Heart left ventricle (tissue), 16 donors: Measurements from ENCODE around the gene MICAL3. TPM values are rescaled to one million over a fixed set of nuclear protein-coding genes. Genes with fewer than 3 reads are reported as not detected.
A peak's percentile ranks its signal among the peaks of the same experiment; 100 is the strongest.
"Not testable (repeated sequence)": the region's sequence is repeated elsewhere in the genome, so short reads cannot be mapped to it uniquely, and the experiment has no call there.

ENCODE experiments used
- ATAC-seq, 4 donors: fragments of 200-7000 bp; cut with Tn5 transposase; one replicate each; pipeline ENCODE4 v1.9.1; 2020 to 2022; ENCODE audit warnings: moderate library complexity in 4 of 4, mild to moderate bottlenecking in 3 of 4, moderate number of reproducible peaks in 1 of 4
- DNase-seq, 5 donors: peaks; one replicate each; pipeline ENCODE4 v3.0.0-alpha.2; 2020
- H3K27ac ChIP-seq, 12 donors: fragments of 200-600 bp; sonication (generic) in 4 of 12; one replicate each; pipeline versions ENCODE4 v1.5.0 to v1.8.0; 2016 to 2022; ENCODE audit warnings: mild to moderate bottlenecking in 2 of 12
- H3K27me3 ChIP-seq, 9 donors: fragments of 200-600 bp; sonication (generic) in 2 of 9; one replicate each; pipeline versions ENCODE4 v1.5.1 to v1.8.0; 2016 to 2022; ENCODE audit warnings: mild to moderate bottlenecking in 3 of 9
- H3K36me3 ChIP-seq, 9 donors: fragments of 200-600 bp; sonication (generic) in 2 of 9; one replicate each; pipeline versions ENCODE4 v1.5.0 to v1.8.0; 2018 to 2022; ENCODE audit warnings: mild to moderate bottlenecking in 2 of 9
- H3K4me1 ChIP-seq, 12 donors: fragments of 200-600 bp; sonication (generic) in 4 of 12; one replicate each; pipeline versions ENCODE4 v1.5.0 to v1.8.0; 2016 to 2022; ENCODE audit warnings: mild to moderate bottlenecking in 3 of 12
- H3K4me3 ChIP-seq, 12 donors: fragments of 200-600 bp; sonication (generic) in 4 of 12; one replicate each; pipeline versions ENCODE4 v1.5.0 to v1.8.0; 2017 to 2022; ENCODE audit warnings: mild to moderate bottlenecking in 9 of 12, moderate library complexity in 4 of 12
- H3K9me3 ChIP-seq, 12 donors: fragments of 200-600 bp; sonication (generic) in 4 of 12; one replicate each; pipeline versions ENCODE4 v1.5.0 to v1.8.0; 2016 to 2022; ENCODE audit warnings: mild to moderate bottlenecking in 1 of 12
- CTCF ChIP-seq, 12 donors: fragments of 200-600 bp; sonication (generic) in 4 of 12; IDR thresholded peaks; one replicate each; pipeline versions ENCODE4 v1.5.0 to v1.8.0; 2018 to 2022; ENCODE audit warnings: antibody characterized with exemption in 12 of 12, mild to moderate bottlenecking in 5 of 12
- POLR2A ChIP-seq, 2 donors: fragments of 450-650 bp; IDR thresholded peaks; one replicate each; pipeline ENCODE4 v1.6.1; 2017; ENCODE audit warnings: antibody characterized with exemption in 2 of 2, mild to moderate bottlenecking in 2 of 2, moderate library complexity in 2 of 2
- WGBS, 4 donors: extraction: QIAGEN DNeasy Blood & Tissue Kit in 2 of 4; methylation state at CpG; one replicate each; pipeline versions ENCODE4 v1.1.5 to v1.1.7; 2013 to 2018; 5-methylcytosine and 5-hydroxymethylcytosine counted together
- intact Hi-C, 10 donors: fragments of 100-400 bp; cut with DNase I; formaldehyde crosslinking; loops; one replicate each; pipeline versions ENCODE4 v1.11.1 to v1.14.2; 2022
- long read RNA-seq, 3 donors: library from polyadenylated mRNA; unstranded; transcript quantifications; one replicate each; pipeline ENCODE4 v2.0.0, GENCODE V29; 2020 to 2021
- polyA plus RNA-seq, 2 donors: library from polyadenylated mRNA; stranded (reverse); fragments of 200-250 nt; gene quantifications; one replicate each; pipeline ENCODE4 v1.2.3, GENCODE V29; 2013
- total RNA-seq, 9 donors: library from RNA; depleted of rRNA in 2 of 9; stranded (reverse); fragments of >200 nt in 2 of 9; fragmentation: NEBNext Ultra II Directional in 3 of 9; extraction: Animal tissue kit (Norgen Biotek cat#: 25700) in 3 of 9; gene quantifications; one replicate each; pipeline versions ENCODE4 v1.1.0 to v1.2.4, GENCODE V29; 2016 to 2023
- donor health status: ischemic (EF 13 %, LVEDD 7.1; RV severe dilation, severe dysfunction).
- donor health status: healthy with polysubstance abuse.
- donor health status: DM: no; HTN: yes; CAD: no.
- donor health status: DM: no; HTN: no; CAD: no.
- donor health status: ischemic (EF 25% LVEDD 6.9; RV normal size, moderate dysfunction).
- donor health status: ischemic (EF 25% LVEDD 5.7; RV mildly dilated, moderate dysfunction).
- donor health status: healthy.
- donor health status: DM: yes; HTN: yes; CAD: no.
- donor health status: ischemic (EF 35%, LVEDD 5.7; RV mildly dilated, moderate dysfunction).
- donor health status: nonischemic (EF 11% LVEDD 7.7; RV severe dilation, severe dysfunction).
- donor health status: DM: yes; HTN: yes; CAD: no.
- donor health status: PGD.
- donor health status: ischemic (EF 29% LVEDD 5.4; RV normal size, mild dysfunction).
- donor health status: nonischemic (EF 23%, LVEDD 6.1; RV moderate dilation, normal function).

The MICAL3 gene
- 100 to 1,000 TPM in 5 of 9 donors, 10 to 100 TPM in 4; 41.3 to 125 (median 101) TPM for total RNA-seq
- polyA plus RNA-seq: 10 to 100 TPM; 45.1 to 51.6 TPM
- long read RNA-seq, donor 1, partial matches to known transcripts: 7 of 63 reads
- long read RNA-seq, donor 1, other reads (novel, unspliced or antisense): 56 of 63 reads
- long read RNA-seq, donor 2, partial matches to known transcripts: 13 of 66 reads
- long read RNA-seq, donor 2, other reads (novel, unspliced or antisense): 52 of 66 reads
- long read RNA-seq, donor 3, partial matches to known transcripts: 4 of 27 reads
- long read RNA-seq, donor 3, other reads (novel, unspliced or antisense): 19 of 27 reads

GRCh38 chr22:18024276-18024939 is at the start of gene MICAL3:
TSS of gene MICAL3 (minus strand) at chr22:18024561. CDS start at chr22:17906812, 117,749 bp downstream.
- H3K27me3 ChIP-seq: peaks cover 0 to 32% (median 0%) of the 10 kb centered on the region in 9 donors
- intact Hi-C loops: loop anchor here in 9 of 10 donors (1.0 to 10.0 kb wide), 9 partner anchors 24 to 197 kb away; partner anchors contain the start of gene PEX26 (in 3 of the 9)

GRCh38 chr22:18073927-18074326 is 49.6 kb upstream of the MICAL3 start:
- ATAC-seq, H3K36me3 ChIP-seq, DNase-seq, H3K27ac ChIP-seq, H3K4me3 ChIP-seq, H3K27me3 ChIP-seq, H3K9me3 ChIP-seq: not testable (repeated sequence)
- intact Hi-C loops: loop anchor here in 8 of 10 donors (2.0 to 10.0 kb wide), 9 partner anchors 49 to 339 kb away; partner anchors contain the start of gene MICAL3 (in 3 of the 8)
- WGBS, 4 donors: 85 to 94% (median 90%) methylated on average over 4 of the region's 4 CpGs
- H3K4me1 ChIP-seq: peaks cover 3 to 31% (median 21%) of the 10 kb centered on the region in 12 donors

More at GRCh38 chr22:18024276-18024939, at the start of gene MICAL3:
- Histone ChIP-seq H3K4me1 (peaks cover 0 to 35% (median 11%) of the 10 kb centered on the region in 12 donors), H3K4me3 (peak within 1 kb of the TSS; percentile 56 to 92 (median 72)), H3K27ac (peak within 1 kb of the TSS; percentile 22 to 91 (median 86)), H3K36me3 (no peaks in the 10 kb centered on the region), H3K9me3 (no peaks in the 10 kb centered on the region)
- DNase-seq (peak; percentile 54 to 78 (median 68)), ATAC-seq (peak in 3 of 4 donors; percentile 66 to 91 (median 87))
- WGBS, 4 donors: 2% methylated on average over 39 to 56 of the region's 56 CpGs
- TF ChIP-seq POLR2A (IDR thresholded peaks at IDR 0.05) (peak in 1 of 2 donors; percentile 19), CTCF (IDR thresholded peaks at IDR 0.05) (peak; percentile 27 to 80 (median 64))

GRCh38 chr22:18073467-18073866 is 49.1 kb upstream of the MICAL3 start:
- no peaks in the 10 kb centered on the region for H3K36me3 ChIP-seq
- WGBS, 4 donors: 64 to 90% (median 86%) methylated on average over 2 of the region's 2 CpGs
- ATAC-seq (no peak), DNase-seq (no peak)
- H3K27me3 ChIP-seq: no peaks in the 10 kb centered on the region
- intact Hi-C loops: loop anchor here in 8 of 10 donors (5.0 to 10.0 kb wide), 8 partner anchors 49 to 339 kb away; partner anchors contain the start of gene MICAL3 (in 3 of the 8)
- TF ChIP-seq CTCF (IDR thresholded peaks at IDR 0.05) (no peak), POLR2A (IDR thresholded peaks at IDR 0.05) (no peak)
- no peaks in the 10 kb centered on the region for H3K9me3 ChIP-seq
- H3K27ac ChIP-seq: no peak overlapping the region
- peaks cover 3 to 31% (median 18%) of the 10 kb centered on the region in 12 donors for H3K4me1 ChIP-seq
- H3K4me3 ChIP-seq: no peak overlapping the region

GRCh38 chr22:18071968-18072310 is 47.6 kb upstream of the MICAL3 start:
- Histone ChIP-seq H3K36me3 (no peaks in the 10 kb centered on the region), H3K27ac (no peak overlapping the region), H3K27me3 (no peaks in the 10 kb centered on the region), H3K4me1 (peaks cover 1 to 35% (median 18%) of the 10 kb centered on the region in 12 donors), H3K9me3 (no peaks in the 10 kb centered on the region), H3K4me3 (no peak overlapping the region)
- DNase-seq (no peak), ATAC-seq (no peak)
- 40 to 71% (median 66%) methylated on average over 1 of the region's 1 CpG for WGBS, 4 donors
- intact Hi-C loops: loop anchor here in 8 of 10 donors (5.0 to 10.0 kb wide), 8 partner anchors 47 to 337 kb away; partner anchors contain the start of gene MICAL3 (in 3 of the 8)
- no peak for TF ChIP-seq CTCF (IDR thresholded peaks at IDR 0.05)
- TF ChIP-seq POLR2A (IDR thresholded peaks at IDR 0.05): no peak
